Measurements from ENCODE around the gene ENOX1. TPM values are rescaled to one million over a fixed set of nuclear protein-coding genes. Genes with fewer than 3 reads are reported as not detected.

The ENOX1 gene
- total RNA-seq, 1 experiment from 2014 or later: 0.07 TPM

DNA sequence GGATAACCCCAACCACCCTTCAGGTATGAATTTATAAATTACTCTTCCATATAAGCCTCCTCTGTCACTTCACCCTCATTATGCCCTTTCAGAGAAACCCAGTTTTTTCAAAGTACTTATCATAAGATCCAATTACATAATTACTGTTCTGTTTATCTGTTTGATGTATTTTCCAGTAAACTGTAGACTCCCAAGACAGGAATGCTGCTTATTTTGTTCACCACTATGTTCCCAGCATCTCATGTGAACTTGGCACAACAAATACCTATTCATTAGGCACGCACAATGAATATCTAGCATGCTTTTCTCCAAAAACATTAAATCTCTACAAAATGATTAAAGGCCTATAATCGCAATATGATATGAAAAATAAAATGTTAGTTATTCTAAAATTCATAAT is 13.2 kb downstream of the ENOX1 start:
- DNase-seq: no peak
- peaks cover under 1% of the 10 kb centered on the region for H3K27me3 ChIP-seq (ENCODE audit: control insufficient read depth, insufficient read depth, low read length)
- no peaks in the 10 kb centered on the region for H3K36me3 ChIP-seq (replicated peaks; ENCODE audit: control insufficient read depth, insufficient read depth, low read length)
- H3K4me3 ChIP-seq (ENCODE audit: insufficient read depth, low read depth, low read length): no peak overlapping the region

- no peak overlapping the region for H3K4me3 ChIP-seq (ENCODE audit: insufficient read depth, low read depth, low read length)
- no peaks in the 10 kb centered on the region for H3K36me3 ChIP-seq (replicated peaks; ENCODE audit: control insufficient read depth, insufficient read depth, low read length)
- no peaks in the 10 kb centered on the region for H3K27me3 ChIP-seq (ENCODE audit: control insufficient read depth, insufficient read depth, low read length)
- no peak for DNase-seq
These were observed 15.9 kb downstream of the ENOX1 start for GRCh38 chr13:43770871-43771270.

- no peak for DNase-seq
- Histone ChIP-seq H3K36me3 (replicated peaks; ENCODE audit: control insufficient read depth, insufficient read depth, low read length) (no peaks in the 10 kb centered on the region), H3K4me3 (ENCODE audit: insufficient read depth, low read depth, low read length) (no peak overlapping the region), H3K27me3 (ENCODE audit: control insufficient read depth, insufficient read depth, low read length) (no peaks in the 10 kb centered on the region)
These were observed 17.2 kb downstream of the ENOX1 start for GRCh38 chr13:43769529-43769928.

DNA sequence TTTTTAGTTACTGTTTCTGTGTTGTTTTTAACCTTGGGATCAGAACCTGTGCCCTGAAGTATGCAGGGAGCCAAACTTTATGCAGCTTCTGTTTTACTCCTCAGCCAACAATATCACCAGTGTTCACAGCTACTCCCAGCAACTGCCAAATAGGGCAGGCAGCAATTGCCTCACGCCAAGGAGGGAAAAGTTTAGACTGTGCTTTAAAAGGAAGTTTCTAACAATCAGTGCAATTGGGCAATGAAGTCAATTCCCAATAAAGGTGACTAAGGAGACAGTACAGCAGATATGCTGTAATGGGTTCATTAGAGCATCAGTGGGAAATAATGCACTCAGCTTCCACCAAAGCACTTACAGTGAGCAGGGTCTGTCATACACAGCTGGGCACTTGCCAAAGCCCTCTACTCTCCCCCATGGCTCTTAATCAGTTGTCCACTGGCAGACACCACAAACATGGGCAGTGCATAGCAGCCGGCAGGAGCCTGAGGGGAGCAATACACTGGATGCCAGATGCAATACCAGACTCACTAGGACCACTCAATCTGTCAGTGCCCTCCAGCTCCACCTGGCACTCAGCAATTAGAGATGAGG is 19.3 kb downstream of the ENOX1 start:
- Histone ChIP-seq H3K36me3 (replicated peaks; ENCODE audit: control insufficient read depth, insufficient read depth, low read length) (no peaks in the 10 kb centered on the region), H3K27me3 (ENCODE audit: control insufficient read depth, insufficient read depth, low read length) (no peaks in the 10 kb centered on the region)

GRCh38 chr13:43766725-43767124 is 20.0 kb downstream of the ENOX1 start:
- DNase-seq: no peak
- no peaks in the 10 kb centered on the region for H3K27me3 ChIP-seq (ENCODE audit: control insufficient read depth, insufficient read depth, low read length)
- H3K4me3 ChIP-seq (ENCODE audit: insufficient read depth, low read depth, low read length): no peak overlapping the region
- no peaks in the 10 kb centered on the region for H3K36me3 ChIP-seq (replicated peaks; ENCODE audit: control insufficient read depth, insufficient read depth, low read length)

More for the DNA sequence above, 19.3 kb downstream of the ENOX1 start:
- DNase-seq: no peak
- H3K4me3 ChIP-seq (ENCODE audit: insufficient read depth, low read depth, low read length): no peak overlapping the region

GRCh38 chr13:43764349-43764748 is 22.4 kb downstream of the ENOX1 start:
- no peak overlapping the region for H3K4me3 ChIP-seq (ENCODE audit: insufficient read depth, low read depth, low read length)
- H3K36me3 ChIP-seq (replicated peaks; ENCODE audit: control insufficient read depth, insufficient read depth, low read length): no peaks in the 10 kb centered on the region
- no peak for DNase-seq
- no peaks in the 10 kb centered on the region for H3K27me3 ChIP-seq (ENCODE audit: control insufficient read depth, insufficient read depth, low read length)

- H3K27me3 ChIP-seq (ENCODE audit: control insufficient read depth, insufficient read depth, low read length): no peaks in the 10 kb centered on the region
- no peak for DNase-seq
- no peaks in the 10 kb centered on the region for H3K36me3 ChIP-seq (replicated peaks; ENCODE audit: control insufficient read depth, insufficient read depth, low read length)
- H3K4me3 ChIP-seq (ENCODE audit: insufficient read depth, low read depth, low read length): no peak overlapping the region
These were observed 23.5 kb downstream of the ENOX1 start for GRCh38 chr13:43763143-43763759.

GRCh38 chr13:43761616-43762315 is 25.0 kb downstream of the ENOX1 start:
- Histone ChIP-seq H3K4me3 (ENCODE audit: insufficient read depth, low read depth, low read length) (no peak overlapping the region), H3K36me3 (replicated peaks; ENCODE audit: control insufficient read depth, insufficient read depth, low read length) (no peaks in the 10 kb centered on the region), H3K27me3 (ENCODE audit: control insufficient read depth, insufficient read depth, low read length) (no peaks in the 10 kb centered on the region)
- no peak for DNase-seq

DNA sequence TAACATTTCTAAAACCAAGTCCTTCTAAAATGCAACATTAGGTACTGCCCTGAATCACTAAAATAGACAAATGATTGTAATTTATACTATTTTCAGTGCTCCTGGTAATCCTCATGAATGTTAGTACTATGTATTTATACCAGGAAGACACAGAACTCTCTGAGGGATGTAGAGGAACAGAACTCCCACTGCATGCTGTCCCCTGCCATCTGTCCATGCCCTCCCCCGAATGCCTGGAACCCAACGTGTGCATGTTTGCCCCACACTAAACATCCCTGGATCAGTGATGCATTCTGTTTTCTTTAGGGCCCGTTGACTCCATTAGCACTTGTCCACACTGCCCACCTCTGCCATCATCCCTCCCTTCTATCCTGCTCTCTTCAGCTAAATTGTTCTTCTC is 26.5 kb downstream of the ENOX1 start:
- no peak for DNase-seq
- Histone ChIP-seq H3K27me3 (ENCODE audit: control insufficient read depth, insufficient read depth, low read length) (no peaks in the 10 kb centered on the region), H3K4me3 (ENCODE audit: insufficient read depth, low read depth, low read length) (no peak overlapping the region), H3K36me3 (replicated peaks; ENCODE audit: control insufficient read depth, insufficient read depth, low read length) (no peaks in the 10 kb centered on the region)

GRCh38 chr13:43758834-43759233 is 27.9 kb downstream of the ENOX1 start:
- Histone ChIP-seq H3K27me3 (ENCODE audit: control insufficient read depth, insufficient read depth, low read length) (no peaks in the 10 kb centered on the region), H3K36me3 (replicated peaks; ENCODE audit: control insufficient read depth, insufficient read depth, low read length) (no peaks in the 10 kb centered on the region), H3K4me3 (ENCODE audit: insufficient read depth, low read depth, low read length) (no peak overlapping the region)
- no peak for DNase-seq

DNA sequence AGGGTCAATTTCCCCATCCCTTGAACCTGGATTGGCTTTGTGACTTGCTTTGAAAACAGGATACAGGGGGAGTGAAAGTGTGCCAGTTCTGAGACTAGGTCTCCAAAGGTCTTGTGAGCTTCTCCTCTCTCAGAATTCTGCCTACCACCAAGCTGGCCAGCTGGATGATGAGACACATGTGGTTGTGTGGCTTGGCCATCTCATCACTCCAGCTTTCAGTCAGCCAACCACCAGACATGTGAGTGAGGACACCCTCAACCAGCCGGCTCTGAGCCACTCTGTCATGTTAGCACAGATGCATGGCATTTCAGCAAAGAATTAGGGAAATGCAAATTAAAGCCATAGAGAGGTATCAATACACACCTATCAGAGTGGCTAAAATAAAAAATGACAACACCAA is 29.5 kb downstream of the ENOX1 start:
- no peak overlapping the region for H3K4me3 ChIP-seq (ENCODE audit: insufficient read depth, low read depth, low read length)
- no peaks in the 10 kb centered on the region for H3K27me3 ChIP-seq (ENCODE audit: control insufficient read depth, insufficient read depth, low read length)
- H3K36me3 ChIP-seq (replicated peaks; ENCODE audit: control insufficient read depth, insufficient read depth, low read length): no peaks in the 10 kb centered on the region
- DNase-seq: no peak

DNA sequence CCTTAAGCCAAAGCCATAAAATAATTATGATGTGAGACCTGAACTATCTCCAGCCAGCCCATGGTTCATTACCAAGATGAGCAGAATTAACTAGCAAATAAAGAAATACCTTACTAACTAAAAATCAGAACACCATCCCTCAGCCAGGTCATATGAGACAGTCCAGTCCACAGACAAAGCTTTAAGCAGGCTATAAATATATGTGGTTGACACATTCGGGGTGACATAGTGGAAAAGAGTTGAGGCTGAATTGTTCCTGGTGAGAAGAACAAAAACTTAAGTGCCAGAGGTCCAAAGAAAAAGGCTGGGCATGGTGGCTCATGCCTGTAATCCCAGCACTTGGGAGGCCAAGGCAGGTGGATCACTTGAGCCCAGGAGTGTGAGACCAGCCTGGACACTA is 30.9 kb downstream of the ENOX1 start:
- H3K27me3 ChIP-seq (ENCODE audit: control insufficient read depth, insufficient read depth, low read length): no peaks in the 10 kb centered on the region
- no peaks in the 10 kb centered on the region for H3K36me3 ChIP-seq (replicated peaks; ENCODE audit: control insufficient read depth, insufficient read depth, low read length)
- H3K4me3 ChIP-seq (ENCODE audit: insufficient read depth, low read depth, low read length): no peak overlapping the region
- DNase-seq: no peak

DNA sequence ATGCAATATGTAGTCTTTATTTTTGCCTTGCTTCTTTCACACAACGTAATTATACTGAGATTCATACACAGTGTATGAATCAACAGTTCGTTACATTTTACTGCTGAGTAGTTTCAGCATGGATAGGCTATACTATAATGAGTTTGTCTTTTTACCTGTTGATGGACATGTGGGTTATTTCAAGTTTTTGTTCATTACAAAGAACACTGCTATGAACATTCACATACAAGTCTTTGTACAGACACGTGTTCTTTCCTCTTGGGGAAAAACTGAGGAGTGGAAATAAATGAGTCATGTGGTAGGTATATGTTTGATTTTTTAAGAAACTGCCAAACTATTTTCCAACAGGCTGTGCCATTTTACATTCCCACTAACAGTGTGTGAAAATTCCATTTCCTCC is 35.1 kb downstream of the ENOX1 start:
- no peak overlapping the region for H3K4me3 ChIP-seq (ENCODE audit: insufficient read depth, low read depth, low read length)
- H3K27me3 ChIP-seq (ENCODE audit: control insufficient read depth, insufficient read depth, low read length): no peaks in the 10 kb centered on the region
- DNase-seq: no peak

DNA sequence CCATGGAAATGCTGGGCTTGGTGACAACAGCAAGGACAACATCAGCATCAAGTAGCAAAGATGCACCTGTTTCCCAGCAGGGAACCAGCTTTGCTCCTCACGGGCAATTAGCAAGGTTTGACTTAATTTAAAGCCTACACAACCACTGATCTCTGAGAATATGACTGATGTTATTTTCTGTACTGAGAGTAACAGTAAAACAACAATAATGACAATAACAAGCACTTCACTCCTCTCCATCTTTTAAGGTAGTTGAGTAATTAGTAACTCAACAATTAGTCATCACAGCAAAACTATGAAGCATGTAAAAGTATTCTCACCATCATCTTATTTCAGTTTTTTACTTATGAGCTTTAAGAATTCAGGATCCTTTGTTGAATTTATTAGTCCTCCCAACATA is 37.3 kb downstream of the ENOX1 start:
- H3K27me3 ChIP-seq (ENCODE audit: control insufficient read depth, insufficient read depth, low read length): no peaks in the 10 kb centered on the region
- H3K4me3 ChIP-seq (ENCODE audit: insufficient read depth, low read depth, low read length): no peak overlapping the region
- no peaks in the 10 kb centered on the region for H3K36me3 ChIP-seq (replicated peaks; ENCODE audit: control insufficient read depth, insufficient read depth, low read length)
- no peak for DNase-seq

More for the DNA sequence above, 35.1 kb downstream of the ENOX1 start:
- H3K36me3 ChIP-seq (replicated peaks; ENCODE audit: control insufficient read depth, insufficient read depth, low read length): no peaks in the 10 kb centered on the region

- H3K27me3 ChIP-seq (ENCODE audit: control insufficient read depth, insufficient read depth, low read length): no peaks in the 10 kb centered on the region
- H3K4me3 ChIP-seq (ENCODE audit: insufficient read depth, low read depth, low read length): no peak overlapping the region
- no peak for DNase-seq
- no peaks in the 10 kb centered on the region for H3K36me3 ChIP-seq (replicated peaks; ENCODE audit: control insufficient read depth, insufficient read depth, low read length)
These were observed 42.3 kb downstream of the ENOX1 start for GRCh38 chr13:43744261-43745031.
